Tongue (tissue), 3 donors: ENCODE measurements around the gene F2RL3. TPM values are rescaled to one million over a fixed set of nuclear protein-coding genes. Genes with fewer than 3 reads are reported as not detected.
"Not testable (repeated sequence)": the region's sequence is repeated elsewhere in the genome, so short reads cannot be mapped to it uniquely, and the experiment has no call there.

ENCODE experiments used
- DNase-seq: peaks from one replicate; pipeline ENCODE4 v3.0.0-alpha.2; 2015
- small RNA-seq: library from RNA; depleted of rRNA; stranded (forward); fragments of <200 nt; gene quantifications from one replicate; pipeline ENCODE3, GENCODE V24; 2014; ENCODE audit warnings: low replicate concordance
- total RNA-seq: library from RNA; depleted of rRNA; stranded (reverse); fragments of >200 nt; gene quantifications from one replicate; pipeline ENCODE4 v1.2.3, GENCODE V29; 2014

The F2RL3 gene
- total RNA-seq, 1 donor from 2014 or later, result 1.3 TPM

DNA sequence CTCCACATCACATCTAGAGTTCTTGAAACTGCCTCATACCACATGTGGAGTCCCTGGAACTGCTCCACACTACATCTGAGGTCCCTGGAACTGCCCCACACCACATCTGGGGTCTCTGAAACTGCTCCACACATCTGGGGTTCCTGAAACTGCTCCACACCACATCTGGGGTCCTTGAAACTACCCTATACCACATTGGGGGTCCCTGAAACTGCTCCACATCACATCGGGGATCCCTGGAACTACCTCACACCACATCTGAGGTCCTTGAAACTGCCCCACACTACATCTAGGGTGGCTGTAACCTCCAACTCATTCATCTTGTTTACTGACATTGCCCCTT, 33.8 kb downstream of the F2RL3 start:
- no peak for DNase-seq

DNA sequence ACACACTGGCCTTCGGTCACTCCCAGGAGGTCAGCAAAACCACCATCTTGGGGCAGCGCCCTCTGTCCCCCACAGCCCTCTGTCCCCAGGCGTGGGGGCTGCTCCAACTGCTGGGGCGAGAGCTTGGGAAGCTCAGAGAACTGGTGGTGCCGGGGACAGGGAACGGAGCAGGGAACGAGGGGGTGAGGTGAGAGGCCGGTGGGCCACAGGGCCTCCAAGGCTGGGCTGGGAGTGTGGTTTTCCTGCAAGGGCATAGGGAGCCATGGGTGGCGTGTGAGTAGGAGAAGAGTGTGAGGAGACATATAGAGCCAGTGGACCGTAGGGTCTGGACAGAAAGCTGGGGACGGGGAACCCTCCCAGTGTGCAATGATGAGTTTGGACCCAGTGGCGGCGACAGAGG, 34.1 kb downstream of the F2RL3 start:
- DNase-seq, result no peak

DNA sequence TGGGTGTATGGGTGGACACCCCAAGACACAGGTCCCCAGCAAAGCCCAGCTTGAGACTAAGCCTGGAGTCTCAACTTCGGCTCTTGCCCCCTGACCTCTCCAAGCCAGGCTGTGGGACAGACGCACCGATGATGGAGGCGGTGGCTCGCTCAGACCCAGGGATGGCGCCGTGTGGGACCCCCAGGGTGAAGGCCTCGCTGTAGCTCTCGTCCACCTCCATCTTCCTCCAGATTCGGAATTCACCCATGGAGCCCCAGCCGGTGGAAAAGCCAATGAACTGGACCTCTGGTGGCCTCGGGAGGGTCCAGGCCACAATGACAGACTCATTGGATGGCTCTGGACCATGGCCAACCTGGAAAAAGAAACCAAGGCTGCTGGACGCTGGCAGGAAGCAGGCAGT, 39.1 kb downstream of the F2RL3 start:
- no peak for DNase-seq

DNA sequence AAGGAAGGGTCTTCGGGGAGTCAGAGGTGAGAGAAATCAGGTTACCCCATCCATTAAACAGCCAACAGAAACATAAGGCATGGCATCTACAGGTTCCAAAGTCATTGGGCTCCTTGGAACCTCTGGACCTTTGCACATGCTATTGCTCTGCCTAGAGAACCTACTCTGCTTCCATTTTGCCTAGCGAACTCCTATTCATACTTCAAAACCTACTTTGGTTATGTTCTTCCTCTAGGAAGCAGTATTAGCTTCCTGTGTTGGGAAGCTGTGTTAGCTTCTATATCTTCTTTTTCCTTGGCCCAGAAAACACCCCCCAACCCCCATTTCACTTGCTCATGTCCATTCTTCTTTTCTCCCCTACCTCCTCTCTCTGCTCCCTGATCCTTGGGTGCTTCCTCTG, 39.6 kb downstream of the F2RL3 start:
- DNase-seq, result no peak

DNA sequence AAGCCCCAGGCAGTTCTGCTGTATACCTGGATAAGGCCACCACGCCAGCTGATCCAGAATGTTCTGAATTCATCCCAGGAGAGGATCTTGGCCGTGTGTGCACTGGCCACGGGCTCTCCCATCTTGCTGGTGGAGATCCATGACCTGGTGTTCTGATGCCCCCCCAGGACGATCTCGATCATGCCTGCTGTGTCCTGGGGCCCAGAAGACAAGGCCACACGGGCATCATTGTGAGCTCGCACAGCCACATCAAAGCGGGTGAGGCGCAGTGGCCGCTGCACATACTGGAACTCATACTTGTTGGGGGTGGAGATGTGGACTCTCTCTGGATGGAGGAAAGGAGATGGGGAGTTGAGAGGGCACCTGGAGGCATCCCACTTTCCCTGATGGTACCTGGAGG, 40.1 kb downstream of the F2RL3 start:
- no peak for DNase-seq

DNA sequence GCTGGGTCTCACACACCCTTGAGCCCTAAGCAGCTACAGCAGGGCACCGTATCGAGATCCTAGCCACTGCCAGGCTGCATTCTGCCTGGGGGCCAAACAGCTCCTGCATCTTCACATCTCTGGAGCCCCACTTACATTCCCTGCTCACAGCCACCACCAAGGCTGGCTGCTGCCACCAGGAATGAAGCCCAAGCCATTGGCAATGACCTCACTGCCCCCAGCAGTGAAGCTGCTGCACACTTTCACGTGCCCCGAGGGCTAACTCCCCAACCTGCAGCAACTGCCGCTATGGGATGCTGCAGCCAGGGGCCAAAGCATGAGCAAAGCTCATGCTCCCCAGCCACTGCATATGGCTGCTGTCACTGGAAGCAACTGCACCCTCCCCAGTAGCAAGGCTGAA, 42.0 kb downstream of the F2RL3 start:
- DNase-seq, result no peak

DNA sequence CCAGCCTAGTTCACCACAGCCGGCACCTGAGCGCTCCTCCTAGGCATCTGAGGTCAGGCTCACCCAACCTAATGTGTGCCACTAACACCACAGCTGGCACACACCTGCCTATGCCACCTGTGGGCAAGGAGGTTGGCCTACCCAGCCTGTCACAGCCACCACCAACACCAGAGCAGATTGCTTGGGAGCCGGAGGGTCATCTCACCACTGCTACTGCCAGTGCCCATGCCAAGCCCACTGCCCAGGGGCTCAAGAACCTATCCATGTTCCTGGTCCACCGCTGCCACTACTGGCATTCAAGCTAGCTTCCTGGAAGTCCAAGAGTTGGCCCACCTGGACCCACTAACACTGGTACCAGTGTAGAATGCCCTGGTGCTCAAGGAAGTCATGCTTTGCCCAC, 42.5 kb downstream of the F2RL3 start:
- DNase-seq, result no peak

DNA sequence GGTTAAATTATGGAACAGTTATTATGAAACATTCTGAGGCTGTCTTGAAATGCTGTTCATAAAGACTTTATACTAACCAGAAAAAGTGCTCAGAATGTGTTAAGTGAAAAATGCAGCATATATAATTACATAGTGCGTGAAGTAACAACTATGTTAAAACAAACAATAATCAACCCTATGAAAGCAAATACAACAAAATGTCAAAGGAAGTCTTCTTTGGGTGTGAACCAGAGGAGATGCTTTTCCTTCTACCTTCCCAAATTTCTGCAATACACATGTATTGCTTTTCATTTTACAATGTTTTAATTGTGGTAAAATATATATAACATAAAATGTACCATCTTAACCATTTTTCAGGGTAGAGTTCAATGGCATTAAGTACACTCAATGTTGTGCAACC, 45.7 kb downstream of the F2RL3 start:
- no peak for DNase-seq

DNA sequence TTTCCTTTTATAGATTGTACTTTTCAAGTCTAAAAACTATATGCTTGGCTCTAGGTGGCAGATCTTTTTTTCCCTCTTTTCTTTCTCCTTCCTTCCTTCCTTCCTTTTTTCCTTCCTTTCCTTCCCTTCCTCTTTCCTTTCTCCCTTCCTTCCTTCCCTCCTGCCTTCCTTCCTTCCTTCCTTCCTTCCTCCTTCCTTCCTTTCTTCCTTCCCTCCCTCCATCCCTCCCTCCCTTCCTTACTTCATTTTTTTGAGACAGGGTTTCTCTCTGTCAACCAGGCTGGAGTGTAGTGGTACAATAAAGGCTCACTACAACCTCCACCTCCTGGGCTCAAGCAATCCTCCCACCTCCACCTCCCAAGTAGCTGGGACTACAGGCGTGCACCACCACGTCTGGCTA, 48.1 kb downstream of the F2RL3 start:
- no peak for DNase-seq

DNA sequence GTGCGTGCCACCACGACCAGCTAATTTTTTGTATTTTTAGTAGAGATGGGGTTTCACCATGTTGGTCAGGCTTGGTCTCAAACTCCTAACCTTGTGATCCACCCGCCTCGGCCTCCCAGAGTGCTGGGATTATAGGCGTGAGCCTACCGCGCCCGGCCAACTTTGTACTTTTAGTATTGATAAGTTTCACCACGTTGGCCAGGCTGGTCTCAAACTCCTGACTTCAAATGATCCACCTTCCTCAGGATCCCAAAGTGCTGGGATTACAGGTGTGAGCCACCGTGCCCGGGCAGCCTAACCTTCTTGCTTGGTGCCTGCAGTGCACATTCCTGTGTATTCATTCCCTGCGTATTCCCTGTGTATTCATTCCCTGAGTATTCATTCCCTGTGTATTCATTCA, 49.0 kb downstream of the F2RL3 start:
- DNase-seq, result not testable (repeated sequence)

DNA sequence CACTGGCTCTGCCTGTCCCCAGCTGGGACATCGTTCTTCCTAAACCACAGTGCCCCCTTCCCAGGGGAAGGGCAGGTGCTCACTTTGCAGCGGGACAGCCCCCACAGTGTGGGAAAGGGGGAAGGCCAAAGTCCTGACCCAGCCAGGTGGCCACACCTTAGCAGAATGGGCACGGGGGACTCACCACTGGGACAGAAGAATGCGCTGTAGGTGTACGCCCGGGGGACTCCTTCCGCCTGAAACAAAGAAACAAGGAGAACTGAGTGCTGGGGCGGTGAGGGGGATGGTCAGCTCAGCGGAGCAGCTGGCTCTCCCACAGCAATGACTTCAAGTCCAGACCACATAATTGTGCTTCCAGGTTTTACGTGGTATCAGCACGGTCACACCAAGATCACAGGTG, 49.4 kb downstream of the F2RL3 start:
- no peak for DNase-seq

DNA sequence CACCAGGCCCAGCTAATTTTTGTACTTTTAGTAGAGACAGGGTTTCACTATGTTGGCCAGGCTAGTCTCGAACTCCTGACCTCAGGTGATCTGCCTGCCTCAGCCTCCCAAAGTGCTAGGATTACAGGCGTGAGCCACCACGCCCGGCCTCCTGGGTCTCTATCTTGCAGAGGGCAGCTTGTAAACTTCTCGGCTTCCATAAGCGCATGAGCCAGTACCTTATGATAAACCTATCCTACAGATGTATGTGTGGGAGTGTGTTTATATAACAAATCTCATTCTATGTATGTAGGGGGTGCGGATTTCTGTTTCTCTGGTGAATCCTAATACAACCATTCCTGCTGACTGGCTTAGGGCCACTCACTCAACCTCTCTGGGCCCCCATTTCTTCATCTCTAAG, 51.3 kb downstream of the F2RL3 start:
- not testable (repeated sequence) for DNase-seq

DNA sequence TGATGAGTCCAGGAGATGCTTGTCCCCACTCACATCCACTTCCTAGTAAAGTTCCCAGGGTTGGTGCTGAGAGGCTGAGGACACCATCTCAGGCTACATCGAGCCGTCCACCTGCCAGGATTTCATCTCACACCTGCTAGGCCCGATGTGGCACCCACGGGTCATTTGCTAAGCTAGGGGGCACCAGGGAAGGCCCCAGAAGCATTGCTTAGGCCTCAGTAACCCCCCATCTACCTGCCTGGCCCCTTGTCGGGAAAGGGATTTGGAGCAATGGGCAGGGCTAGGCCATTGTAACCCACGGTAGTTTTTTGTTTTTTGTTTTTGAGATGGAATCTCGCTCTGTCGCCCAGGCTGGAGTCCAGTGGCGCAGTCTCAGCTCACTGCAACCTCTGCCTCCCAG, 51.8 kb downstream of the F2RL3 start:
- no peak for DNase-seq

Small RNA genes lying within 50 kb of the gene (small RNA-seq; reads per million reads assigned to genes)
- gene RN7SL823P (0.05 reads per million), gene RN7SL835P (not detected)

Other genes starting within 250 kb of the F2RL3 start
- gene SMIM7, start 228.9 kb upstream of the F2RL3 start, total RNA-seq, result 67.4 TPM
- gene TMEM38A, start 227.9 kb upstream of the F2RL3 start, total RNA-seq, result 97.2 TPM
- gene NWD1, start 169.2 kb upstream of the F2RL3 start, total RNA-seq, result 0.10 TPM
- 39.0 TPM for gene SIN3B, start 59.6 kb upstream of the F2RL3 start, total RNA-seq
- 6.2 TPM for gene CPAMD8, start 137.8 kb downstream of the F2RL3 start, total RNA-seq
- gene HAUS8, start 186.5 kb downstream of the F2RL3 start, total RNA-seq, result 5.1 TPM
- gene MYO9B, start 186.8 kb downstream of the F2RL3 start, total RNA-seq, result 24.1 TPM